ENCODE measurements around the gene LYRM9.
A peak's percentile ranks its signal among the peaks of the same experiment; 100 is the strongest.

LYRM9 gene

DNA sequence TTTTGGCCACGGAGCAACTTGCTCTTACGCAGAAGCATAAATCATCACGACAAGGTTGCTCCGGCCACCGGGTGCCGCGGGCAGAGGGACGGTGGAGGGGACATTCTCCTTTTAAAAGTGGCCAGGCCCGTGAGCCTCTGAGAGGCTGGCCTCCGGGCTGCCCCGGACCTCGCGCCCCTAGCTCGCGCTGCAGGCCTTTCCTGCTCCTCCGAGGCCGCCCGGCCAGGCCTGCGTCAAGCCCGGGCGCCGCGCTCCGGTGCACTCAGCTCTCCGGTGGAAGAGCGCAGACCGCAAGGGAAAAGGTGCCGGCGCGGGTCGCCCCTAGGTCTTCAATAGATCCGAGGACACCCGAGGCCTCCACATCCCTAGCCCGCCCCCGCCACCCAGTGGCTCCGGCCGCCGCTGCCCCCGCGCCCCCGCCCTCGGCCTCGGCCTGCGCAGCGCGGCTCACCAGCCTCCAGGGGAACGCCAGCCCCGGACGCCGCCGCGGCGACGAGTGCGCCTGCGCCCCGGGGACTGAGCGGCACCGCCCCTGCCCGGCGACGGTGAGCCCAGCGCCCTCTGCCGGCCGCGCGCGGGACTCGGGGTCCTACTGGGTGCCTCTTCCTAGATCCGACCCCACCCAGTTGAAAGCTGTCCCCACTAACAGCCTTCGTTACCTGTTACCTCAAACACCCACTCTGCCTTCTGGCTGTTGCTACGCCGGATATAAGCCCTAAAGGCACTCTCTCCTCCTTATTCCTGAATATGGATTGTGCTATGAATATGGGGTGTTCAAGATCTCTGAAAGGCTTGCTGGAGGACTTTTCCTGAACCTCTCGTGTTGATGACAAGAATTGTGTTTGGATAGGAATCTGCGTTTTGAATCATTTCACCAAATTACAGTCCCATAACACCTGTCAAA, at the start of gene LYRM9:
Gene LYRM9 (minus strand): TSS at position 500 of the 904 bp plus-strand sequence. CDS start 10,671 bp downstream, outside the sequence.
- H3K9ac ChIP-seq (ENCODE audit: low read length): peak within 1 kb of the TSS; percentile 30
- no peaks in the 10 kb centered on the region for H3K9me3 ChIP-seq (ENCODE audit: control insufficient read depth, low read depth, low read length)
- H3K4me3 ChIP-seq (ENCODE audit: low read length): peak within 1 kb of the TSS; percentile 60
- H3K27ac ChIP-seq (ENCODE audit: low read length): no peak within 1 kb of the TSS
- peaks cover 58% of the 10 kb centered on the region for H3K4me1 ChIP-seq (ENCODE audit: control insufficient read depth, low read depth, low read length)
- H3K36me3 ChIP-seq (ENCODE audit: control insufficient read depth, low read depth, low read length): no peaks in the 10 kb centered on the region
- H3K27me3 ChIP-seq (ENCODE audit: control insufficient read depth, insufficient read depth, low read length): peaks cover 16% of the 10 kb centered on the region

DNA sequence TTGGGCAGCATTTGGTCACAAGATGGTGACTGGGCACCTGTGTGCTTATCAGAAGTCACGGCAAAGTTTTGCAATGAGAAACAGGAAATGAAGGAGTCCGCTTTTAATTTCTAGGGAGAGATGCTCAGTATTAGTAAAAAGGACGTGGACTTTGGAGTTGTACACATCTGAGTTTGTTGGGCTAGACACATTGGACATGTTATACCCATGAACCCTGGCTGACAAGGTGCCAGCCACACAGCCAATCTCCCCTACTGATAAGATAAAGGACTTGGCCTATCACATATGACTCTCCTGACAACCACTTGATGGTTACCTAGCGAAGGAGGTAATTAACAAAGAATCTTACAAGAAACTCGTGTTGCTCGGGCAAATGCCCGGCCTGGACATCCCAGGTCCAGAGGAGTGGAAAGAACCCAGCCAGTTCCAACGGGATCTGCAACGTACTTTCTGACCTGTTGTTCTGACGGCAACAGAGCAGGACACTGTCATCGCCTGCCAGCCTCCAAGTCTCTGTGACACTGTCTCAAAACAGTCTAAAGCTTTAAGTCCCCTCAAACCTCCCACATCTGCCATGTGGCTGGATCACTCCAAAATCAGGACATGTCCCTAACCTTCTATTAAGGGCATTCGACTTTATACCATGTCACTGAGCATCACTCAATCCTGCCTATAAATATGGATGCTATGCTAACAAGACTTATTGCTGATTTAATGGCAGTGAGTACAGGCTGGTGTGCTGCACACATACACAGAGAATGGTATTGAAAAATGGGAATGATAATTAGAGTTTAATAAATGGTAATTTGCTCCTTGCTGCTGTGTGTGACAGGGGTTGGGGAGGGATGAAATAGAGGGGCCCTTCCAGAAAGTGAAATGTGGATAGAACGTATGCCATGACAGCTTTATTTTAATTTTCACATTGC, 47.6 kb upstream of the LYRM9 start:
- Histone ChIP-seq H3K36me3 (ENCODE audit: control insufficient read depth, low read depth, low read length) (no peaks in the 10 kb centered on the region), H3K9ac (ENCODE audit: low read length) (no peak overlapping the region), H3K9me3 (ENCODE audit: control insufficient read depth, low read depth, low read length) (no peaks in the 10 kb centered on the region), H3K4me3 (ENCODE audit: low read length) (no peak overlapping the region), H3K27ac (ENCODE audit: low read length) (no peak overlapping the region), H3K27me3 (ENCODE audit: control insufficient read depth, insufficient read depth, low read length) (no peaks in the 10 kb centered on the region), H3K4me1 (ENCODE audit: control insufficient read depth, low read depth, low read length) (peaks cover 20% of the 10 kb centered on the region)

DNA sequence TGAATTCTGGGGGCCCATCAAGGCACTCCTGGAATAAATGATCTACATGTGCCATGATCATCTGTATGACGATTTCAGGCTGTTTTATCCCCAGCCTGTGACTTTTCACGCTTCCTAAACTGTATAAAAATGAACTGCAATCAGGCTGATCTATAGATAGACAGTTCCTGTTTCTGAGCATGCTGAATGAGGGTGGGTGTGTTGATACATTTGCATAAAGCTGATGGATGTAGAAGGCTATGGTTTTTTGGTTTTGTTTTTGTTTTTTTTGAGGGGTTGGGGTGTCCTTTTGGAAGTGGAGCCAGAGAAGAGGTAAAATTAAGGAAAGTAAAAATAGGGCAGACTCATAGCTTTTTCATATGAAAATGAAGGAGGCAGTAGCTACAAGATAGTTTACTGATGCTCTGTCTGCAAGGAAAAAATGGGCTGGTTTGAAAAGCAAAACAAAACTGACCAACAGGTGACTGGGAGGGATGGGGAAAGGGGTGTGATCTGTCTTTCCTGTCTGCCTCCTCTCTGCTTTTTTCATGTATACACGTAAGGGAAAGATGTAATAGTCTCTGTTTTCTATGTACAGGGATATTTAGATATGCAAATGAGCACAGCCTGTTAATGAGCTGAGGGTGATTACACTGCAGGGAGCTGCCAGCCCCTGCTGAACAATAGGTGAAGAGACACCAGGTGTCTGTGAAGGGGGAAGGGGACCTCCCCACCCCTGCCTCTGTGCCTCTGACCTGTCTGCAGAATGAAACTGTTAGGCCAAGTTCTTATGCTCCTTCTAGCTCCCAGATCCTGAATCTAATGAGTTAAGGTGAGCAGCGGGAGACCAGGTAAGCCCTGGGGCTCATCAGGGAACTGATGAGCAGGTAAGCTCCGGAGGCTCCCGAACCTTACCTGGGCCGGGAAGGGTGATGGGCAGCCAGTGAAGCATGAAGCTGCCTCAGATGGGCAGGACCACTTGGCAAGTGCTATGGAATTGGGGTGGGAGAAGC, 46.6 kb upstream of the LYRM9 start:
- H3K9me3 ChIP-seq (ENCODE audit: control insufficient read depth, low read depth, low read length): no peaks in the 10 kb centered on the region
- no peaks in the 10 kb centered on the region for H3K36me3 ChIP-seq (ENCODE audit: control insufficient read depth, low read depth, low read length)
- H3K4me3 ChIP-seq (ENCODE audit: low read length): no peak overlapping the region
- peaks cover 24% of the 10 kb centered on the region for H3K4me1 ChIP-seq (ENCODE audit: control insufficient read depth, low read depth, low read length)
- H3K27ac ChIP-seq (ENCODE audit: low read length): no peak overlapping the region
- H3K9ac ChIP-seq (ENCODE audit: low read length): no peak overlapping the region
- no peaks in the 10 kb centered on the region for H3K27me3 ChIP-seq (ENCODE audit: control insufficient read depth, insufficient read depth, low read length)

DNA sequence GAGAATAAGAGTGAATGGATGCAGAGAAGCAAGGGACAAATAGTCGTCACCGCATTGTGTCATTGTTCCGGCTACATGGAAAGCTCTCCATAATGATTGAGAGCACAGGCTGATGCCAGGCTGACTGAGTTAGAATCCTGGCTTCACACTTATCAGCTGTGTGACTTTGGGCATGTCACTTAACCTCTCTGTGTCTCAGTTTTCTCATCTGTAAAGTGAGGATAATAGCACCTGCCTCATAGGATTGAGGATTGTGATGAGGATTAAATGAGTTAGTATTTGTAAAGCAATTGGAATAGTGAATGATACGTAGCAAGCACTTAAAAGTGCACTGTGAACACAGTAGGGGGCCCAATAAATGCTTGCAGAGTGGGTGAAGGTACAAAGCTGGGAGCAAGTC, 45.7 kb upstream of the LYRM9 start:
- no peaks in the 10 kb centered on the region for H3K36me3 ChIP-seq (ENCODE audit: control insufficient read depth, low read depth, low read length)
- H3K9me3 ChIP-seq (ENCODE audit: control insufficient read depth, low read depth, low read length): no peaks in the 10 kb centered on the region
- no peaks in the 10 kb centered on the region for H3K27me3 ChIP-seq (ENCODE audit: control insufficient read depth, insufficient read depth, low read length)
- no peak overlapping the region for H3K9ac ChIP-seq (ENCODE audit: low read length)
- H3K4me1 ChIP-seq (ENCODE audit: control insufficient read depth, low read depth, low read length): peaks cover 19% of the 10 kb centered on the region
- no peak overlapping the region for H3K4me3 ChIP-seq (ENCODE audit: low read length)
- H3K27ac ChIP-seq (ENCODE audit: low read length): no peak overlapping the region

DNA sequence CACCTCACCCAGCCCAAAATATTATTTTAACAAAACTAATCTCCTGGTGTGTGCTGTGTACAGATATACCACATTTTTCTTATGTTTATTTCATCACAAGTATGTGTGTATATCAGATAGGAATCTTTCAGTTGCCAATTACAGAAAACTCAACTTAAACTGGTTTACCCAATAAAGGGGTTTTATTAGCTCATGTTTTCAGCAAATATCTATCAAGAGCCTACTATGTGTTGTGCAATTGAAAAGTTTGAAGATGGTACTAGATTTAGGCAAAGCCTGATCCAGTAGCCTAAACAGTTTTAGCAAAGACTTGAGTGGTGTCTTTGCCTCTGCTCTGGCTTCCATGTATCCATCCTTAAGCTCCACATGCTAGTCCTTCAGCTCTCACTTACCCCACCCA, 45.1 kb upstream of the LYRM9 start:
- H3K27ac ChIP-seq (ENCODE audit: low read length): no peak overlapping the region
- no peak overlapping the region for H3K4me3 ChIP-seq (ENCODE audit: low read length)

DNA sequence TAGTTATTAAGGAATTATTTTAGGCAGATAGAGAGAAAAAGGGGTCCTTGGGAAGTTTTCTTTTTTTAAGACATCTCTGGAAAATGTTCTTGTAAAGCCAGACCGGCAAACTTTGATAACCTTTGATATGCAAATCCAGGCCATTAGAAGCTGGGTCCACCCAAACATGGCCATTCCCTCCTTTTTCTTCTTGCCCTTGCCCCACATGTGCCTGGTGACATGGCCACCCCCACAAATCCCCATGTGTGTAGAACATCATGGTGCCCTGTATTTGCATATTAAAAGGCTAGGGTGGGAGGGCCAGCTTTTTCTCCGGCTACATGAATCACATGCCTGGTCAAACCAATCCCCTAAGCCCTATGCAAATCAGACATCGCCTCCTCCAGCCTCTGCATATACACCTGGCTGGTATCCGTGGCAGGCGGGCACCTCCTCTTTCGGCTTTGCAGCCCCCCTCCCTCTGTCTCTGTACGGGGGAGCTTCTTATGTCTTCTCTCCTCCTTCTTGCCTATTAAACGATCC, 43.9 kb upstream of the LYRM9 start:
- Histone ChIP-seq H3K27me3 (ENCODE audit: control insufficient read depth, insufficient read depth, low read length) (no peaks in the 10 kb centered on the region), H3K9ac (ENCODE audit: low read length) (no peak overlapping the region), H3K36me3 (ENCODE audit: control insufficient read depth, low read depth, low read length) (no peaks in the 10 kb centered on the region), H3K27ac (ENCODE audit: low read length) (no peak overlapping the region), H3K9me3 (ENCODE audit: control insufficient read depth, low read depth, low read length) (no peaks in the 10 kb centered on the region), H3K4me1 (ENCODE audit: control insufficient read depth, low read depth, low read length) (peaks cover 19% of the 10 kb centered on the region), H3K4me3 (ENCODE audit: low read length) (no peak overlapping the region)

More for the DNA sequence above, 45.1 kb upstream of the LYRM9 start:
- Histone ChIP-seq H3K9ac (ENCODE audit: low read length) (no peak overlapping the region), H3K4me1 (ENCODE audit: control insufficient read depth, low read depth, low read length) (peaks cover 19% of the 10 kb centered on the region), H3K27me3 (ENCODE audit: control insufficient read depth, insufficient read depth, low read length) (no peaks in the 10 kb centered on the region), H3K36me3 (ENCODE audit: control insufficient read depth, low read depth, low read length) (no peaks in the 10 kb centered on the region), H3K9me3 (ENCODE audit: control insufficient read depth, low read depth, low read length) (no peaks in the 10 kb centered on the region)

DNA sequence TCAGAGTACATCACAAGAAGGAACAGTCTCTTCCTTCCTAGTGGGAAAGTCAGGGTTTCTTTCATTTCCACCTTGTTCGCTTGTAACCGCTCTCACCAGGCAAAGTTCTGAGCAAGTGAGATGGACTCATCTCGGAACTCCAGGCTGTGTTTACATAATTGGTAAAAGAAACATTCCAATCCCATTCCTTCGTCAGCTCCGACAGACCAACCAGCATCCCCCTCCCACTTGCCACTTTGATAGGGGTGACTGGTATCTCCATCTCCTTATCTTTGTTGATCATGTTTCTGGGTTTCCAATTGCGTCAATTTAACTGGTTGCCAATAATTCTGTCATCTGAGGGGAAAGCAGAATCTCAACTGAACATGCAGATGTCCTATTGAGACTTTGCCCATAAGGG, 36.8 kb upstream of the LYRM9 start:
- Histone ChIP-seq H3K9ac (ENCODE audit: low read length) (no peak overlapping the region), H3K27ac (ENCODE audit: low read length) (no peak overlapping the region)

DNA sequence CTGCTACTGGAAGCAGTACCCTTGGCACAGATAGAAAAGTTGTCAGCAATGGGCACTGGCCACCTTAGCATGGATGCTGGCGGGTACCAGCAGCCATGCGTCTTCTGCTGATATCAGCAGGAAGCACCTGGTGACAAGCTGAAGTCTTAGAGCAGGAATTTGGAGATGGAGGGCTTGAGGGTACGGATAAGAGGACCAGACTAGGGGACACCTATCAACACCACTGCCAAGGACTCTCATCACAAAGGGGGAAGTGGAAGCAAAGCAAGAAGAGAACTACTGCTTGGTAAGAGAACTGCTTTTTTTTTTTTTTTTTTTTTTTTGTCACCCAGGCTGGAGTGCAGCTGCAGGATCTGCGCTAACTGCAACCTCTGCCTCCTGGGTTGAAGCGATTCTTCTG, 35.4 kb upstream of the LYRM9 start:
- H3K27ac ChIP-seq (ENCODE audit: low read length): no peak overlapping the region

More for the DNA sequence above, 36.8 kb upstream of the LYRM9 start:
- Histone ChIP-seq H3K9me3 (ENCODE audit: control insufficient read depth, low read depth, low read length) (no peaks in the 10 kb centered on the region), H3K27me3 (ENCODE audit: control insufficient read depth, insufficient read depth, low read length) (no peaks in the 10 kb centered on the region), H3K4me3 (ENCODE audit: low read length) (no peak overlapping the region), H3K4me1 (ENCODE audit: control insufficient read depth, low read depth, low read length) (peaks cover under 1% of the 10 kb centered on the region), H3K36me3 (ENCODE audit: control insufficient read depth, low read depth, low read length) (no peaks in the 10 kb centered on the region)

DNA sequence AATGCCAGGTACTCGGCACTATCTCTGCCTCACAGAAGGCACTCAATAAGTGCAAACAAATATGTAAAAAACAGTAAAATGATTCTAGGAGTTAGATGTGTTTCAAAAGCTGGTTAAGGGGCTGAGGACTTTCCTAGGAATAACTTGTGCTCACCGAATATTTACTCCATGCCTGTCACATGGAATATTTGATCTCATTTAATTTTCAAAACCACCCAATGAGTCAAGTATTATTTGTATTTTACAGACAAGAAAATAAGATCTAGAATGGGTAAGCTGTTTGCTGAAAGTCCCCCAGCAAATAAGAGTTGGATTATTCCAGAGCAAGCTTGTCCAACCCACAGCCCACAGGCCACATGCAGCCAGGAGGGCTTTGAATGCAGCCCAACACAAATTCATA, 34.6 kb upstream of the LYRM9 start:
- no peak overlapping the region for H3K4me3 ChIP-seq (ENCODE audit: low read length)
- H3K9me3 ChIP-seq (ENCODE audit: control insufficient read depth, low read depth, low read length): no peaks in the 10 kb centered on the region
- H3K27ac ChIP-seq (ENCODE audit: low read length): no peak overlapping the region
- no peaks in the 10 kb centered on the region for H3K27me3 ChIP-seq (ENCODE audit: control insufficient read depth, insufficient read depth, low read length)
- H3K9ac ChIP-seq (ENCODE audit: low read length): no peak overlapping the region
- H3K4me1 ChIP-seq (ENCODE audit: control insufficient read depth, low read depth, low read length): no peaks in the 10 kb centered on the region
- H3K36me3 ChIP-seq (ENCODE audit: control insufficient read depth, low read depth, low read length): no peaks in the 10 kb centered on the region

More for the DNA sequence above, 35.4 kb upstream of the LYRM9 start:
- Histone ChIP-seq H3K9me3 (ENCODE audit: control insufficient read depth, low read depth, low read length) (no peaks in the 10 kb centered on the region), H3K27me3 (ENCODE audit: control insufficient read depth, insufficient read depth, low read length) (no peaks in the 10 kb centered on the region), H3K4me3 (ENCODE audit: low read length) (no peak overlapping the region), H3K9ac (ENCODE audit: low read length) (no peak overlapping the region), H3K4me1 (ENCODE audit: control insufficient read depth, low read depth, low read length) (no peaks in the 10 kb centered on the region), H3K36me3 (ENCODE audit: control insufficient read depth, low read depth, low read length) (no peaks in the 10 kb centered on the region)

DNA sequence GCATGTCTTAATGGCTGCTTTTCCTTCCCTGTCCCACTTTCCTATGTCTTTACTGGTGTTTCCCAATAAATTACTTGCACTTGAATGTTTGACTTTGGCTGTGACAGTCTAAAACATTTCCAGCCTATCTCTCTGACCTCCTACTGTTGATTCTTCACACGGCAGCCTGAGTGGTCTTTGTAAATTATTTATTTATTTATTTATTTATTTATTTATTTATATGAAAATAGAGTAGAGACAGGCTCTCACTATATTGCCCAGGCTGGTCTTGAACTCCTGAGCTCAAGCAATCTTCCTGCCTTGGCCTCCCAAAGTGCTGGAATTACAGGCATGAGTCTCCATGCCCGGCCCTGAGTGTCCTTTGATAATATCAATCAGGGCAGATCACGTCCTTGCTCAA, 28.4 kb upstream of the LYRM9 start:
- Histone ChIP-seq H3K9me3 (ENCODE audit: control insufficient read depth, low read depth, low read length) (no peaks in the 10 kb centered on the region), H3K4me1 (ENCODE audit: control insufficient read depth, low read depth, low read length) (no peaks in the 10 kb centered on the region), H3K36me3 (ENCODE audit: control insufficient read depth, low read depth, low read length) (no peaks in the 10 kb centered on the region), H3K27me3 (ENCODE audit: control insufficient read depth, insufficient read depth, low read length) (peaks cover 50% of the 10 kb centered on the region), H3K4me3 (ENCODE audit: low read length) (no peak overlapping the region), H3K9ac (ENCODE audit: low read length) (no peak overlapping the region), H3K27ac (ENCODE audit: low read length) (no peak overlapping the region)

All from iPS-18a (cell line).